Renal cortical epithelial cell (primary cell): ENCODE data around the gene CNTN5. TPM values are rescaled to one million over a fixed set of nuclear protein-coding genes. Genes with fewer than 3 reads are reported as not detected.
"Not testable (repeated sequence)": the region's sequence is repeated elsewhere in the genome, so short reads cannot be mapped to it uniquely, and the experiment has no call there.

ENCODE experiments used
- DNase-seq: peaks from one replicate; pipeline ENCODE4 v3.0.0-alpha.2; 2011; ENCODE audit warnings: low read depth
- total RNA-seq: library from RNA; depleted of rRNA; stranded (reverse); fragments of >200 nt; gene quantifications from 2 replicates; pipeline ENCODE4 v1.2.3, GENCODE V29; 2014

CNTN5 gene
- total RNA-seq, 1 donor from 2014 or later, result 0.10 TPM

GRCh38 chr11:100203789-100204188 lies 1183.0 kb downstream of the CNTN5 start:
- no peak for DNase-seq

DNA sequence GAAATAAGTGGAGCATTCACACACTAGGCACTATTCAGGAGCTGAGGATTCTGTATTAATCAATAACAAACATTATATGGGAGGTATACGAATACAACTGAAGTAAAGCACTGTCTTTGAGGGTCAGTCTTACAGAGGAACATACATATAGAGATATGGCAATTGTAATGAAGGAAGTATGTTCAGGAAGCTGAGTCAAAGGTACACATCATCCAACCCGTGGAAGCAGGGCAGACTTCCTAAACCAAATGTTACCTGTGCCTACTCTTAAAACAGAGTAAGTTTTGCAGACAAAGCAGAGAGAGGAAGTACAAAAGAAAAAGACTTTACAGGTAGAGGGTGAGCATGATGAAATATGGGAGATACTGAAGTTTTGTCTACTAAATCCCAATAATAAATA lies 1185.2 kb downstream of the CNTN5 start:
- no peak for DNase-seq

DNA sequence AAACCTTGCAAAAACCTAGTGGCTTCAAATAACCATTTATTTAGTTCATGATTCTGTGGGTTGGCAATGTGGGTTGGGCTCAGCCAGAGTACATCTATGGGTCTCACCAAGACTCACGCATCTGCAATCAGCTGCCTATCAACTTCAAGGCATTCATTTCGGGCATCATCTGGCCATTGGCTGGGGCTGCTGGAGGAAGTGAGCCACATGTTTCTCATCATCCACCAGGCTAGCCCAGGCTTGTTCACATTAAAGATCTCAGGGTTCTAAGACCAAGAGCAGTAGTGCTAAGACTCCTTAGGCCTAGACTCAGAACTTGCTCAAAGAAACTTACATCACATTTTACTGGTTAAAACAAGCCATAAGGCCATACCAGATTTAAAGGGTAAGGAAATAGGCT lies 1187.5 kb downstream of the CNTN5 start:
- DNase-seq, result no peak

DNA sequence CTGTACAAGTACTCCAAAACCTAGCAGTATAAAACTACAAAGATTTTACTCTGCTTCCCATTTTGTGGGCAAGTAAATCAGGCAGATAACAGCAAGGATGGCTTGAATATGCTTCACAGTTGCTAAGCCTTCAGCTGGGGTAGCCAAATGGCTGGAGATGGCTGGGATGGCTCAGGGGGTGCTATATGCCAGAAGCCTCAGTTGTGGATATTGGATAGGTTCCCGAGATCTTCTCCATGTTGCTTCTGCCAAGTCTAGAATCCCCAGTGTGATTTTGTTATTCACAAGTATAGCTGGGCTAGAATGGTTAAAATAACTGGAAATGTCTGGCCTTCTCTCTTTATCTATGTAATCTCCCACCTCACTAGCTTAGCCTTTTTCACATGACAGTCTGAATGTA lies 1194.0 kb downstream of the CNTN5 start:
- no peak for DNase-seq

GRCh38 chr11:100220801-100221200 lies 1200.1 kb downstream of the CNTN5 start:
- peak; percentile 50 for DNase-seq

- DNase-seq, result no peak
These were observed 1201.0 kb downstream of the CNTN5 start for GRCh38 chr11:100221791-100222190.

GRCh38 chr11:100224541-100225034 lies 1203.8 kb downstream of the CNTN5 start:
- no peak for DNase-seq

GRCh38 chr11:100229086-100229485 lies 1208.3 kb downstream of the CNTN5 start:
- no peak for DNase-seq

DNA sequence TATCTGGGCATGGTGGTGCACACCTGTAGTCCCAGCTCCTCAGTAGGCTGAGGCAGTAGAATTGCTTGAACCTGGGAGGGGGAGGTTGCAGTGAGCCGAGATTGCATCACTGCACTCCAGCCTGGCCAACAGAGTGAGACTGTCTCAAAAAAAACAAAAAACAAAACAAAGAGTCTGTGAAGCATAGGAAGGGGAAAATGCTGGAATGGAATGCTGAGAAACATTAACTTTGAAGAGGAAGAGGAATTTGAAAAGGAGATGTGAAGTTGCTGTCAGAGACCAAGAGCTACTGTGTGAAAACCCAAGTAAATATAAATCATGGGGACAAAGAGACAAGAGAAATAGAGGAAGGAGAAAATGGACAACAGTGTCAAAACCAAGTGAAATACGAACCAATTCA lies 1211.3 kb downstream of the CNTN5 start:
- peak; percentile 90 for DNase-seq

GRCh38 chr11:100235085-100235484 lies 1214.3 kb downstream of the CNTN5 start:
- DNase-seq, result no peak

GRCh38 chr11:100240025-100240539 lies 1219.3 kb downstream of the CNTN5 start:
- no peak for DNase-seq

DNA sequence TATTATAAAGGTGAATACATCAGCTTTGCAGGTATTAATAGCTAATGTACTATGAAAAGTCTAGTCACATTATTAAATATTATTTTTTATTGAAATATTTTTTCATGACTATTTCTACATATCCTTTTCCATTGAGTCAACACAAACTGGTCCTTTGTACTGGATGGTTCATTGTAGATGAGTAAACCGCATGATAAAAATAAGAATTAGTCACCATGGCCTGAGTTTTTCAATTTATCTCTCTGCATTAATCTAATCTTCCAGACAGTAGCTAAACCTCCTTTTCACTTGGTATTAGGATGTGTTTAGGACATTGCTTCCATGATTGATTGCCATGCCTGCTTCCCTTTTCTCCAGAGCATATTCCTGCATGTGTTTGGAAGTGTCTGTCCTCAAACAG lies 1227.0 kb downstream of the CNTN5 start:
- DNase-seq, result no peak

- not testable (repeated sequence) for DNase-seq
These were observed 1236.6 kb downstream of the CNTN5 start for GRCh38 chr11:100257238-100257803.

DNA sequence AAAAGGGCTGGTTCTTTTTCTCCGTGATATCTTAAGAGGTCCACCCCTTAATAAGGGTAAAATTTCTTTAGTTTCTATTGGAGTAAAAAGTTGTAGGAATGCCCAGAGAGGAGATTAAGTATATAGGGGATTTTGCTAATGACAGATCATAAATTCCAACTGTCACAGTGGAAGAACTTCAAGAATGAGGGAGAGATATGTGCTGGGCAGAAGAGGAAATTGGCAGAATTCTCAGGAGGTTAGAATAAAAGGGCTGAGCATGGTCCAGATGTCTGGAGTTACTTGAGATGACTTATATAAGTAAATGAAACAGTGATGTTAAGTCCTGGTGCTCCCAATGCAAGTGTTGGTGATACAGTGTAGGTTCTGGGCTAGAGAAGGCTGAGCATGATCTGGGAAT lies 1248.8 kb downstream of the CNTN5 start:
- DNase-seq, result no peak

DNA sequence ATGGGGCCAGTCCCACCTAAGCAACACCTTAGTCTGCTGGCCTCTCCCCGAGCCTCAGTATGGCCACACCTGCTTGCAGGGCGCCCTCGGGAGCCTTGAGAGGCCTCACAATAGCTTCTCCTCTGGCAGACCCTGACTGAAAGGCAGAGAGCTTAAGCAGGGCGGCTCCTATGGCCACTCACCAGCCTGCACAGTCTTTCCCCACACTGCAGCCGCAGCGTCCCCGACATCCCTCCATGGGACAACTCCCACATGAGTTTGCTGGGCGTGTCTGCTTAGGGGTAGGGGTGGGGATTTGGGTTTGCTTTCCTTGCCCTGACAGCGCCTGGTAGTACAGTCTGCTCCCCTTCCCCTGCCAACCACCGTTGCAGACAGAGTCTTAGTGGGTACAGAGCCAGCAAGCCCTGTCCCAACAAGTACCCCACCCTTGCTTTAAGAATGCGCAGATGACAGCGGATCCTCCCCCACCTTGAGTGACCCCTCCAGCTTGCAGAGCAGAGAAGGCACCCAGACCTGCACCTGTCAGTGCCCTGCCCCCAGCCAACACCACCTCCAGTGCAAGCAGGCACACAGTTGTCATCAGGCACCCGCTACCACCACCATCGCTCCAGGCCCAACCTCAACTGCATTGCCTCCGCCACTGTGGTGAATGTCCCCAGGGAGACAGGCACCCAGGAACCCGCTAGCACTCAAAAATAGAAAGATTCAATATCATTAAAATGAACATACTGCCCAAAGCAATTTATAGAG lies 1252.5 kb downstream of the CNTN5 start:
- DNase-seq, result no peak

DNA sequence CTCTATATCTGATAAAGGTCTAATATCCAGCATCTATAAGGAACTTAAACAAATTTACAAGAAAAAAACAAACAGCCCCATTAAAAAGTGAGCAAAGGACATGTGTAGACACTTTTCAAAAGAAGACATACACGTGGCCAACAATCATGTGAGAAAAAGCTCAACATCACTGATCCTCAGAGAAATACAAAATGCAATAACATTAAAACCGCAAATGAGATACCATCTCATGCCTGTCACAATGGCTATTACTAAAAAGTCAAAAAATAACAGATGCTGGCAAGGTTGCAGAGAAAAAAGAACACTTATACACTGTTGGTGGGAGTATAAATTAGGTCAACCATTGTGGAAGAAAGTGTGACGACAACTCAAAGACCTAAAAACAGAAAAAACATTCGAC lies 1253.7 kb downstream of the CNTN5 start:
- DNase-seq, result not testable (repeated sequence)

GRCh38 chr11:100294748-100295147 lies 1274.0 kb downstream of the CNTN5 start:
- DNase-seq, result no peak

DNA sequence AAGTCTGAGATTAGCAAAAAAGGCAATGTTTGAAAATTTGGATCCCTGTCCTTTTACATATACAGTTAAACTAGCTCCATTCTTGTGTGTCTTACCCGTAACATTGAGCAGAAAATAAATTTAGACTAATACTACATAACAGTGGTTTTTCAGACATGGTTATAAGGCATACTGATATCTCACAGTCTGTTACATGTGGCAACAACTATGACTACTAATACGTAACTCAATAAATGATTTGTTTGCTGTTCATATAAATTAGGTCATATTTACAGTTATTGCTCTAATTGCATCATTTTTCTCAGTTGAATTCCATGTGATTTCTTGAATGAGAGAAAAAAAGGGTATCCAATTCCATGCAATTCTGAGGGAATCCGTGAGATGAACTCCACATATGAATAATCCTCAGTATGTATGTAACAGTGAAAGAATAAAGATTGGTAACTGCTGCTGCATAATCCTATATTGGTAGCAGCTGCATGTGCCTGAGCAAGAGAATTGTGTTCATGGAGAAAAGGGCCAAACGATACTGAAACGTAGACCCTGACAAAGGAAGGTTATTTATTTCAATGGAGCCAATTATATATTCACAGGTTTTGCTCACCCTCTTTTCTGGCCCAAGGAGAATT lies 1275.4 kb downstream of the CNTN5 start:
- DNase-seq, result no peak

DNA sequence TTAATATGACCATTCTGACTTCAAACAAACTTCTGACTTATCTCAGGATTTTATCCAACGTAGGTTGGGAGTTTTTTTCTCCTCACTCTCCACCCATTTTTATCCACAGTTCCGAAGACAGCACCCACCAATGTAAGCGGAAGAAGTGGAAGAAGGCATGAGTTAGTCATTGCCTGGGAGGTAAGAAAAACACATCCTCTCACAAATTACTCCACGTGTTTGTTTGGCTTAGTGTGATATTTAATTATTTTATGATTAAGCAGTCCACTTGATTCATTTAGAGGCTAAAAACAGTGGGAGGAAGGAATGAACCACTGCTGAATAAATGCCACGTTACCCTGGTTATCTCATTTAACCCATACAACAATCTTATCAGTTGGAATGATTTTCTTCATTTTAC lies 1276.8 kb downstream of the CNTN5 start:
- peak; percentile 60 for DNase-seq

DNA sequence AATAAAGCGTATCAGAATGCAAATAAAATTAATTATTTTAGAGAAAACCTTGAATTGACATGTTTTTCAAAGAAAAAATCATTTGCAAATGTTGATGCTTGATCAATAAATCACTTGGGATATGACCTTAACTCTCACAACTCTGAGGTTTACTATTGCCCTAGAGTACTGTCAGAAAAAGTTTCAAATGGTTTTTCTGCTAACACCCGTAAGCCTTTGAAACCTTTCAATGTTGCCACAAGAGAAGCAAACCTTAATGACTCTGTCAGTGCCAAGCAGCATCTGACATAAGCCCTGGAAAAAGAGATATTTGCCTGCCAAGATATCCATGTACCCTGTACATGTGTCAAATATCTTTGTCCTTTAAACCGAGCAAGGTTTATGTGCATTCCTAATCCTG lies 1282.1 kb downstream of the CNTN5 start:
- no peak for DNase-seq

DNA sequence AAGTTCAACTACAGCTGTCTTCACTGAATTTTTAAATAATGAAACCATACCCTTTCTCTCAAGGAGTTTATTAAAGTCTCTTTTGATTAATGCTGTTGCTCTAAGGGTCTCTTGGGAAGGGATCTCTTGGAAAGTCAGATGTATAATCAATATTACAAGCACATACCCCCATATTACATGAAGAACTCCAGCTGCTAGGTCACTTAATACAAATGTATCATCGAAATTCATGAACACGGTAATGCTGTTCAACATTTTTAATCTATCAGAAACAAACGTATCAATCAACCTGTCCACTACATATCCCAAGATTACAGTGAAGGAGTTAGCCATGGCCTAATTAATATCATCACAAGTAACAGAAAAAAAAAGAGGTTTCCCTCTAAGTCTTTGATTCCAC lies 1283.1 kb downstream of the CNTN5 start:
- no peak for DNase-seq

DNA sequence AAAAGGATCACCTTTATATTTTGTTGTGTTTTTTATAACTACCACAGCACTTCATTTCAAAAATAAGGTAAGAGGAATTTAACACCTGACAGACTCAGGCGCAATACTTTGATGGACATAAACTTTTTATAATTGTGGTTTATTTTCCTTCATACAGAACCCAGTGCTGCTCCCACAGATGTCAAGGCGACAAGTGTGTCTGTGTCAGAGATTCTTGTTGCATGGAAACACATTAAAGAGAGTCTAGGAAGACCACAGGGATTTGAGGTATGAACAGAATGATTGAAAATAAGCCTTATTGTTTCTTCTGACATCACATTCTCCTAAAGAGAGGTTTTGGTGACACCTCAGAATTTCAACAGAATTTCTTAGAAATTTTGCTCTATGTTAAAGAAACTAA lies 1287.5 kb downstream of the CNTN5 start:
- DNase-seq, result no peak

- no peak for DNase-seq
These were observed 1295.2 kb downstream of the CNTN5 start for GRCh38 chr11:100315946-100316345.
